ENCODE measurements around the gene ZBTB22.

ZBTB22 gene

GRCh38 chr6:33290459-33290858 lies 27.1 kb downstream of the ZBTB22 start:
- H3K36me3 ChIP-seq (ENCODE audit: control insufficient read depth, insufficient read depth, low read length) = no peaks in the 10 kb centered on the region
- H3K27ac ChIP-seq = no peak overlapping the region
- H3K9ac ChIP-seq = no peak overlapping the region
- no peaks in the 10 kb centered on the region for H3K27me3 ChIP-seq (ENCODE audit: control insufficient read depth, insufficient read depth, low read length)
- peak overlapping the region; percentile 83 for H3K4me3 ChIP-seq (ENCODE audit: low read depth, low read length)
- H2AFZ ChIP-seq = no peak overlapping the region
- H3K9me3 ChIP-seq (ENCODE audit: control insufficient read depth, low read length) = no peaks in the 10 kb centered on the region
- H3K79me2 ChIP-seq = peaks cover 18% of the 10 kb centered on the region
- H3K4me1 ChIP-seq = peaks cover 11% of the 10 kb centered on the region
- peak overlapping the region; percentile 82 for H3K4me2 ChIP-seq (ENCODE audit: low read length)
- no peak for TF ChIP-seq CTCF (IDR thresholded peaks at IDR 0.05)

GRCh38 chr6:33289784-33290315 lies 27.7 kb downstream of the ZBTB22 start:
- Histone ChIP-seq H3K4me3 (ENCODE audit: low read depth, low read length) (peak overlapping the region; percentile 83), H3K9me3 (ENCODE audit: control insufficient read depth, low read length) (no peaks in the 10 kb centered on the region), H3K79me2 (peaks cover 18% of the 10 kb centered on the region), H3K27ac (peak overlapping the region; percentile 65), H3K4me1 (peaks cover 11% of the 10 kb centered on the region), H3K4me2 (ENCODE audit: low read length) (peak overlapping the region; percentile 82), H3K36me3 (ENCODE audit: control insufficient read depth, insufficient read depth, low read length) (no peaks in the 10 kb centered on the region), H3K9ac (peak overlapping the region; percentile 41), H2AFZ (peak overlapping the region; percentile 59), H3K27me3 (ENCODE audit: control insufficient read depth, insufficient read depth, low read length) (no peaks in the 10 kb centered on the region)
- no peak for TF ChIP-seq CTCF (IDR thresholded peaks at IDR 0.05)

- TF ChIP-seq CTCF (IDR thresholded peaks at IDR 0.05) = no peak
- peaks cover 11% of the 10 kb centered on the region for H3K4me1 ChIP-seq
- H3K27me3 ChIP-seq (ENCODE audit: control insufficient read depth, insufficient read depth, low read length) = no peaks in the 10 kb centered on the region
- no peaks in the 10 kb centered on the region for H3K9me3 ChIP-seq (ENCODE audit: control insufficient read depth, low read length)
- H2AFZ ChIP-seq = peak within 1 kb of the TSS; percentile 59
- peaks cover 18% of the 10 kb centered on the region for H3K79me2 ChIP-seq
- peak within 1 kb of the TSS; percentile 83 for H3K4me3 ChIP-seq (ENCODE audit: low read depth, low read length)
- peak within 1 kb of the TSS; percentile 41 for H3K9ac ChIP-seq
- no peaks in the 10 kb centered on the region for H3K36me3 ChIP-seq (ENCODE audit: control insufficient read depth, insufficient read depth, low read length)
- H3K27ac ChIP-seq = peak within 1 kb of the TSS; percentile 65
- peak within 1 kb of the TSS; percentile 82 for H3K4me2 ChIP-seq (ENCODE audit: low read length)
Observed at GRCh38 chr6:33288921-33289783, 28.4 kb downstream of the ZBTB22 start, which contains the start of the genes PFDN6 and WDR46. Gene PFDN6, plus strand, starts transcription at chr6:33289601. Its CDS starts 256 bp downstream, at chr6:33289857. Gene WDR46, minus strand, starts transcription at chr6:33289239. Its CDS starts 69 bp downstream, at chr6:33289170.

GRCh38 chr6:33288141-33288920 lies 29.2 kb downstream of the ZBTB22 start:
- Histone ChIP-seq H3K4me2 (ENCODE audit: low read length) (peak overlapping the region; percentile 82), H3K79me2 (peaks cover 18% of the 10 kb centered on the region), H3K4me1 (peaks cover 11% of the 10 kb centered on the region), H3K9me3 (ENCODE audit: control insufficient read depth, low read length) (no peaks in the 10 kb centered on the region), H2AFZ (peak overlapping the region; percentile 59), H3K4me3 (ENCODE audit: low read depth, low read length) (peak overlapping the region; percentile 83), H3K27me3 (ENCODE audit: control insufficient read depth, insufficient read depth, low read length) (no peaks in the 10 kb centered on the region), H3K36me3 (ENCODE audit: control insufficient read depth, insufficient read depth, low read length) (no peaks in the 10 kb centered on the region), H3K27ac (peak overlapping the region; percentile 65), H3K9ac (no peak overlapping the region)
- TF ChIP-seq CTCF (IDR thresholded peaks at IDR 0.05) = no peak

Data from parathyroid adenoma (tissue), 2 donors.